Activated CD4-positive, alpha-beta T cell treated with anti-CD3 and anti-CD28 coated beads, Interleukin-2, amount 50 U/mL, for 1 hour (primary cell): Measurements from ENCODE around the gene ADRA2C.
"Not testable (repeated sequence)": the region's sequence is repeated elsewhere in the genome, so short reads cannot be mapped to it uniquely, and the experiment has no call there.

Experiments
- DNase-seq: peaks from one replicate; pipeline ENCODE4 v3.0.0-alpha.2; 2020

ADRA2C gene

GRCh38 chr4:3801521-3801920 is 35.3 kb downstream of the ADRA2C start:
- no peak for DNase-seq

- DNase-seq: no peak
These were observed 35.9 kb downstream of the ADRA2C start for GRCh38 chr4:3801931-3802550.

GRCh38 chr4:3802571-3803474 is 36.6 kb downstream of the ADRA2C start:
- no peak for DNase-seq

- DNase-seq: no peak
These were observed 37.3 kb downstream of the ADRA2C start for GRCh38 chr4:3803475-3803847.

GRCh38 chr4:3803946-3804345 is 37.8 kb downstream of the ADRA2C start:
- DNase-seq: no peak

- DNase-seq: no peak
These were observed 38.8 kb downstream of the ADRA2C start for GRCh38 chr4:3805026-3805425.

GRCh38 chr4:3805731-3806130 is 39.5 kb downstream of the ADRA2C start:
- no peak for DNase-seq

GRCh38 chr4:3807311-3807710 is 41.1 kb downstream of the ADRA2C start:
- no peak for DNase-seq

GRCh38 chr4:3807822-3808496 is 41.8 kb downstream of the ADRA2C start:
- no peak for DNase-seq

GRCh38 chr4:3808597-3808996 is 42.4 kb downstream of the ADRA2C start:
- DNase-seq: no peak

- DNase-seq: no peak
These were observed 42.8 kb downstream of the ADRA2C start for GRCh38 chr4:3809028-3809427.

- no peak for DNase-seq
These were observed 43.4 kb downstream of the ADRA2C start for GRCh38 chr4:3809451-3810110.

GRCh38 chr4:3810111-3810680 is 44.0 kb downstream of the ADRA2C start:
- no peak for DNase-seq

GRCh38 chr4:3810796-3811485 is 44.8 kb downstream of the ADRA2C start:
- no peak for DNase-seq

GRCh38 chr4:3811621-3812020 is 45.4 kb downstream of the ADRA2C start:
- DNase-seq: no peak

- no peak for DNase-seq
These were observed 46.2 kb downstream of the ADRA2C start for GRCh38 chr4:3812211-3812934.

- DNase-seq: no peak
These were observed 47.2 kb downstream of the ADRA2C start for GRCh38 chr4:3813151-3814052.

GRCh38 chr4:3814053-3814570 is 47.9 kb downstream of the ADRA2C start:
- no peak for DNase-seq

- DNase-seq: not testable (repeated sequence)
These were observed 48.7 kb downstream of the ADRA2C start for GRCh38 chr4:3814838-3815237.

GRCh38 chr4:3816256-3816825 is 50.2 kb downstream of the ADRA2C start:
- DNase-seq: no peak
